ENCODE data around the gene SMIM41.
"Not testable (repeated sequence)": the region's sequence is repeated elsewhere in the genome, so short reads cannot be mapped to it uniquely, and the experiment has no call there.

SMIM41 gene

DNA sequence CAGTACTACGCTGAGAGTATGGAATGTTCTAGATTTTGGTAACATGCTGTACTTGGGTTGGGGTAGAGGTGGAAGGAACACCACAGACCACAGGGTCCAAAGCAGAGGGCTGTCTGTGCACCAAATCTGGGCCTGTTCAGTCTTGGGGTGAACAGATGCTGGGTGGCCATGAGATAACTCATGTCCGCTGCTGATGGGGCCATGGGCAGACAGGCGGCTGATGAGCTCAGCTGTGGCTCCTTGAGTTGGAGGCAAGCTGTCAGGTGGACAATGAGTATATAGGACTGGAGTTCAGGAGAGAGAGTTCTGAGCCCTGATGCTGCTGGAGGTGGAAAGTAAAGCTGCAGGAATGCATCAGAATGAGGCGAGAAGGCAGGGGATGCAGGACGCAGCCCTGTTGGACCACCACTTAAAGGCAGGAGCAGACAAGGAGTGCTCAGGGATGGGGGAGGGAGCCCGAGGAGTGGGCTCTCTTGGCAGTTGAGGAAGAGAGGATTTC is 6.2 kb downstream of the SMIM41 start:
- no peak for DNase-seq (ENCODE audit: low read depth, low spot score)

DNA sequence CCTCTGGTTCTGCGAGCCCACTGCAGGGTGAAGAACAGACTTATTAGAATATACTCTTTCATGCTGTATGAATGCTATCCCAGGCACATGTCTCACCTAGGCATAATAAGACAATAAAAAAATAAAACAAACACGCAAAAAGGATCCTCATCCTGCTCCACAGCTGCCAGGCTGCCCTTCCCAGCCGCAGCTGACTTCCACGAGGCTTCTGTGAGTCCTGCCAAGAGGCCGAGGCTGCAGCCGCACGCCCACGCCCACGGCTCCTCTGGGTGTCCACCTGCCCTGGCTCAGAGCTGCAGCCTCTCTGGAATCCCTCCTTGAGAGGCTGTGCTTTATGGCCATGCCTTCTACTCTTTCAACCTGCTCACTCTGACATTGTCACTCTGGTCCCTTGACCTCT is 6.9 kb downstream of the SMIM41 start:
- DNase-seq (ENCODE audit: low read depth, low spot score): no peak

DNA sequence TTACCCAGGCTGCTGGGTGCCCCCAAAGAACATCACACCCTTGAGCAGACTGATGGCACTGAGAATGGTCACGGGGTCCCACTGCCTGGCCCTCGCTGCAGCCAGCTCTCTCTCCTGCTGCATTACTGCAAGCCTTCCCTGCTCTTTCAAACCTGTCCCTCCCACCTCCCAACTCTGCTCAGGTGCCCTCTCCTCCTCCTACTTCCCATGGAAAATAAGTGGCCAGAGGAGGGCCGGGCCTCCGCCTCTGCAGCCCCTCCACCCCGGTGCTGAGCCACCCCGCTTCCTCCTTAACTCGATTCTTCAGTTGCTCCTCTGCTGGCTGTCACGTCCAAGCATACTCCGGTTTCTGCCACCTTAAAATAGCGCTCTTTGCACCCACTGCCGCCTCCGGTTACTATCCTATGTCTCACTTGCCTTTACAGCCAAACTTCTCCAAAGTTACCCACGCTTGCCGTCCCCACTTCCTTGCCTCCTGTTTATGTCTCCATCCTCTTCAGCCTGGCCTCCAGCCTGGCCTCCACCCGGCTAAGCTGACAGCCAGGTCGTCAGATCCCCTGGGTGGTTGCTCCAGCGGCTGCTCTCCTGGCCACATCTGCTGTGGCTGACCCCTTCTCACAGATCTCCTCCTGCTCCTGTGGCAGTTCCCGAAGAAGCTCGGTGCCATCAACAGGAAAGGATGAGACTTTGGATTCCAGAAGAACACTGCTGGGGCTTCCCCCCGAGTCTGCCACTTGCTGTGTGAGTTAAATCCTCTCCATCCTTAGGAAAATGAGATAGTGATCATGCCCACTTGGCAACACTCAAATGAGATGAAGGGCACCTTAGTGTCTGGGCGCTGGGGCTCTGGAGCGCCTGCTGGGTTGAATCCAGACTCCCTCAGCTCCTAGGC is 7.7 kb downstream of the SMIM41 start:
- DNase-seq (ENCODE audit: low read depth, low spot score): no peak

DNA sequence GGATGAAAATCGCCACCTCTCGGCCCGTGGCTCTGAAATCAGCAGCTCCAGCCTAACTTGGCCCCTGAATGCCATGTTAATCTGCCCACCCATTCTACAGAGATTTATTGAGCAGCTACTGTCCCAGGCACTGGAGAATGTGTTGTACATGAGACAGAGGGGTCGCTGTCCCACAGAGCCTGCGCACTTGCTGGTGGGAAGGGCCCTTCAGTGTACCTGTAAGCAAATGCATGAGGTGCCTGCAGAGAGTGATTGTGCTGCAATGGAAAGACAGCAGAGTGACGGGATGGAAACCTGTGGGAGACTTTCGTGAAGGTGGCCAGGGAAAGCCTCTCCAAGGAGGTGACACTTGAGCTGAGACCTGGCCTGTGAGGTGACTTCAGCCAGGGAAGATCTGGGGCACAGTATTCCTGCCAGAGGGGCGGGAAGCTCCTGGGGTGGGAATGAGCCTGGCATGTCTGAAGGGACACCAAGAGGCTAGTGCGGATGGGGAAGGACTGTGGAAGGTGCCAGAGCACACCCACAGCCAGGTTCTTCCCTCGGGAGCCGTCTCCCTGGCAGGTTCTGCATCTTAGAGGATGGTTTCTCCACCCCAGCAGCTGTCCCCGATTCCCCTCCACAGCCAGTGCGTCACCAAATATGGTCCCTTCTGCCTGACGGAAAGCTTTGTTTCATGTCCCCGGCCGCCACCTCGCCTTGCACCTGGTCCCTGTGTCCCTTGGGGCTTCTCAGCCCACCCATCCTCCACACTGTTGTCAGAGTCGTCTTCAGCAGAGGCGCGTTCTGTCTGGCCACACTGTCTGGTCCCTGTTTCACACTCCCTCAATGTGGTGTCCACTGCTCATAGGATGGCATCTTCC is 8.7 kb downstream of the SMIM41 start:
- DNase-seq (ENCODE audit: low read depth, low spot score): no peak

DNA sequence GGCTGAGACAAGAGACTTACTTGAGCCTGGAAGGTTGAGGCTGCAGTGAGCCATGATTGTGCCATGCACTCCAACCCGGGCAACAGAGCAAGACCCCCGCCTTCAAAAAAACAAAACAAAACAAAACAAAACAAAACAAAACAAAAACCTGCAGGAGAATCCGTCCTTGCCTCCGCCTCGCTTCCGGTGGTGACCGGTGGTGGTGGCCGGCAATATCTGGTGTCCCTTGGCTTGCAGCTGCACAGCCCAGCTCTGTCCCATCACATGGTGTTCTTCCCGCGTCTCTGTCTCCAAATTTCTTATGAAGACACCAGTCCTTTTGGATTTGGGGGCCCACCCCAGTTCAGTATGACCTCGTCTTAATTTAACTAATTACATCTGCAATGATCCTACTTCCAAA is 10.0 kb downstream of the SMIM41 start:
- no peak for DNase-seq (ENCODE audit: low read depth, low spot score)

DNA sequence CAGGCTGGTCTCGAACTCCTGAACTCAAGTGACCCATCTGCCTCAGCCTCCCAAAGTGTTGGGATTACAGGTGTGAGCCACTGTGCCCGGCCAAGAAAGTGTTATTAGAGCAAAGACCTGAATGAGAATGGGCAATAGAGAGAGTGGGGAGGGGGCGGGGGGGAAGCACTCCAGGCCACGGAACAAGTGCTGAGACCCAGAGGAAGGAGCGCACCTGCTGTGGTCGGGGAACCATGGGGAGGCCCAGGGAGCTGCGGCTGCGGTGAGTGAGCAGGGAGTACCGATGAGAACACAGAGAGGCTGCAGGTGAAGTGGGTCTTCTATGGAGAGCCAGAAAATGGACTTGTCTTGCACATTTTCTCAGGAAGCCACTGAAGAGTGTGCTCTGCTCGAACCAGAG is 10.8 kb downstream of the SMIM41 start:
- DNase-seq (ENCODE audit: low read depth, low spot score): no peak

DNA sequence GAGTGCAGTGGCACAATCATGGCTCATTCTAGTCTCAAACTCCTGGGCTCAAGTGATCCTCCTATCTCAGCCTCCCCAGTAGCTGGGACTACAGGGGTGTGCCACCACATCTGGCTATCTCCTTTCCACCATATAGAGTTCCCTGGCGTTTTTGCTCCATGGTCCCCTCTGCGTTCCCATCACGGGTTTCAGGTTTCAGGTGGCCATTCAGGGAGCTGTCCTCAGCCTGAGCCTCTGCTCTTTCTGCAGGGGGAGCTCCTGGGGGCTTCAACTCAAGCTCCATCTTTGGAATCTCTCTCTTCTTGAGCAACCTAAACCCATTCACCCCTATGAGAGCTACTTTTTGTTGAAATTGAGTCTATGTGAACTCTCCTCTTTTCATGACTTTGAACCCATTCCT is 11.6 kb downstream of the SMIM41 start:
- no peak for DNase-seq (ENCODE audit: low read depth, low spot score)

DNA sequence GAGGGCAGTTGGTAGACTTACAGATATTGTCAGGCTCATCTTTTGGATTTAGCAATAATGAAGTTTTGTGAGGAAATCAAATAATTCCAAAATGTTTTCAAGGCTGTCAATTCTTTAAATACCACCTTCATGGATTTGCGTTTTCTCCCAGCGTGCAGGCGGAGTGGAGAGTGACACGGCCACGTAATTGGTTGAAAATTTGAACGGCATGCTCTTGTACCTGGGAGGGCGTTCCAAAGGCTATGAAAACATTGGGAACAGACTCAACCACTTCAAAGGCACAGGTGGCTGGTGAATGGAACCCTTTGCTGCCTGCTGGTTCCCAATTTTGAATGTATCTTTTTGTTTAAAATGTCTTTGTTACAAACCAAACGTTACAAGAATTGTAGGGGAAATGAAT is 12.4 kb downstream of the SMIM41 start:
- no peak for DNase-seq (ENCODE audit: low read depth, low spot score)

DNA sequence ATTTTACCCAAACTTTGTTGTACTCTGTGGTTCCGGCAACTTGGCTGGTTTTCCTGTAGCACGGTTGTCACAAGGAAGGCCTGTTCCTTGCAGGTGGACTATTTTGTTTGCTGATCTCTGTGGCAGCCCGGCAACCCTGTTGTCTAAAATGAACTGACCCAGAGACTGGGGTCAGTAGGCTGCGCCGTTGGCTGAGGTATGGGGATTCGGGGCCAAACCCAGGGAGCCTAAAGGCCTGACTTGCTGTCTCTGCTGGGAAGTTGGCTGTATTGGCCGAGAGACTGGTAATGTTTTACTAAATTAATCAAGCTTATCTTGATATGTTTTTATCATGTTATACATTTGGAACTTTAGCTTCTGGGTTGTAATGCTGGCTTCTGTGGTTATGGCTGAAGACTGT is 13.8 kb downstream of the SMIM41 start:
- DNase-seq (ENCODE audit: low read depth, low spot score): no peak

DNA sequence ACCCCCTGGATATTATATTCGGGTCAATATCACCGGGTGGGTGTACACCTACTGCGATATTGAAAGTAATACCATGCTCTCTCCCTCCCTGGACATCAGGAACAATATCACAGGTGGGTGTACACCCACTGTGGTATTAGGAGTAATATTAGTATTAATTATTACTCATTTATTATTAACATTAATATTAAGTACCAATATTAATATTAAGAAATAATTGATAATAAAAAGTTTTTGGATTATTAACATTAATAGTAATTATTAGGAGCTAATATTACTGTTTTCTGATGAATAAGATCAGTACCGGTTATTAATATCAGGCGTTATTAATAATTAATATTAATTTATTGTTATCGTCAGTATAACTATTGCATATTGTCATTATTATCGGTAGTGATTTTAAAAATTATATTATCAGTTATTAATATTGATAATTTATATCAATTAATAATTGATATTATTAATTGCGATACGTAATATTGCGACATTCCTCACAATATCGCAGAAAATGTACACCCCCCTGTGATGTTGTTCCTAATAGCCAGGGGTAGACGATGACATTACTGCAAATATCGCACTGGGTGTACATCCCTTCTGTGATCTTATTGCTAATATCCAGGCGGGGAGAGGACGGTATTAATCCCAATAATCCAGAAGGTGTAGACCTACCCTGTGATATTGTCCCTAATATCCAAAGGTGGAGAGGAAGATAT is 17.0 kb downstream of the SMIM41 start:
- DNase-seq (ENCODE audit: low read depth, low spot score): no peak

DNA sequence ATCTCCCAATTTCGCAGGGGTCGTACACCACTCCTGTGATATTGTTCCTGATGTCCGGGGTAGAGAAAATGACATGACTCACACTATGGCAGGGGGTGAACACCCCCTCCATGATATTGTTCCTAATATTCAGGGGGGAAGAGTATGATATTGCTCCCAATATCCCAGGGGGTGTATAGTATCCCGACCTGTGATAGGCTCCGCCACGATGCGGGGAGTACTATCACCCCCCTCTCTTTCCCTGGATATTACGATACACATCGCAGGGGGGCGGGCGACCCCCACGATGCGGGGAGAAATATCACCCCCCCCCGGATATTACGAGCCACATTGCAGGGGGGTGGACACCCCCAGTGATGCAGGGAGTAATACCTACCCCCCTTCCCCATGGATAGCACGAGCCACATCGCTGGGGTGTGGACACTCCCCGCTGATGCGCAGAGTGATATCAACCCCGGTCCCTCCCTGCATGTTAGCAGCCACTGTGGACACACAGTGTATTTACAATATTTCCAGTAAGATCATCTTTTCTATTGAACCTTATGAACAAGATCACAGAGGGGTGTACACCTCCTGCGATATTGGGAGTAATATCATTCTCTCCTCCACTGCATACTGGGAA is 17.7 kb downstream of the SMIM41 start:
- DNase-seq (ENCODE audit: low read depth, low spot score): no peak

DNA sequence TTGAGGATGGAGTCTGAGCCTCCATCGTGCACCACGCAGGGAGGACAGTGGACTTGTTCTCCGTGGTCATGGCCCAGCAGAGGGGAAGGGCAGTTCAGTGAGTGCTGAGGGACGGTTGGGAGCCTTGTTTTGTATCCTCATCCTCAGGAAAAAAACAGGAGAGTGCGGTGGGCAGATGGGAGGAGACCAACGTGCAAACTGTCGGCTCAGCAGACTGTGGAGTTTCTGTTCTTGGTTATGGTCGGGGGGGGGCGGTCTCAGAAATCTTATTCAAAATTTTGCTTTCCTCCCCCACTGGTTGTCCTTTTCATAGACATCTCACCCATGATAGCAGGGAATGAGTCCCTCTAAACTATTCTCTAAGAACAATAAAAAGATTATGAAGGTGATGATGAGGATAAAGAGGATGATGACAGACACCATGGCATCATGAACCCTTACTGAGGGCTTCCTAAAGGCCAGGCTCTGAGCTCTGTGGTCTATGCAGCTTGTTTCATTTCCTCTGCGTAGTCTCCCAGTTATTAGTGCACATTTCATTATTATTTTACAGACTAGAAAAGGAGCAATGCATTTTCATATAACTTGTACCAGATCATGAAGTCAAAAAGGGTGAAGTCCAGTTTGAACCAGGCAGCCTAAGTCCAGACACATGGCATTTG is 25.1 kb downstream of the SMIM41 start:
- not testable (repeated sequence) for DNase-seq (ENCODE audit: low read depth, low spot score)

DNA sequence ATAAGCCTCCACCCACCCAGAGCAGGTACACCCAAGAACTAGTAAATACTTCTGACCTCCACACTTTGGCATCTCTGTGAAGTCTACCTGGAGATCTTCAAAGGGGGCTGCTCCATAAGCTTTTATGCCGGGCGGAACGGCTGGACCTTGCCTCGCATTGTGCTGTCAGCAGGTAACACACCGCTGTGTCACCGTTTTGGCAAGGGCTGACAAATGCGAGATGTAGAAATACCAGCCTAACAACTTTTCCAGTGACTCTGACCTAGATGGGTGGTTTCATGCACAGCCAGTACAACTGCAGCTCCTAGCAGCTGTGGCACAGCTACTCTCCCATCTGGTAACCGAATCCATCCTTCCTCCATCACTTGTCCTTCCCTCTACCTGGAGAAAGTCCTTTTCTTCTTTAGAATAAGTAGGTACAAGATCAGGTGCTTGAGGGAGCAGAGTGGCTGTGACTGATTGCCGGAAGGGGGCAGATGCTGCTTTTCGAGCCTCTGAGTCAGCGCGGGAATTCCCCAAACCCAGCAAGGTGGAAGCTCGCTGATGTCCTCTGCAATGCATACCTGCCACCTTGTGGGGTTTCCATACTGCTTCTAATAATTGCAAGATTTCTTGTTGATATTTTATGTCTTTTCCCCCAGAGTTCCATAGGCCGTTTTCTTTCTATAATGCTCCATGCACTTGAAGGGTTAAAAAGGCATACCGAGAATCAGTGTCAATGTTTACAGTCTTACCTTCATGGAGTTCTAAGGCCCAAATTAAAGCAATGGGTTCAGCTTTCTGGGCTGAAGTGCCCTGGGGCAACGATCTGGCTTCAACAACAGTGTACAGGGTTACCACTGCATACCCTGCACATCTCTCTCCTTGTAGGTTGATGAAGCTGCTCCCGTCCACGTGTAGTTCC is 37.0 kb downstream of the SMIM41 start:
- DNase-seq (ENCODE audit: low read depth, low spot score): not testable (repeated sequence)

DNA sequence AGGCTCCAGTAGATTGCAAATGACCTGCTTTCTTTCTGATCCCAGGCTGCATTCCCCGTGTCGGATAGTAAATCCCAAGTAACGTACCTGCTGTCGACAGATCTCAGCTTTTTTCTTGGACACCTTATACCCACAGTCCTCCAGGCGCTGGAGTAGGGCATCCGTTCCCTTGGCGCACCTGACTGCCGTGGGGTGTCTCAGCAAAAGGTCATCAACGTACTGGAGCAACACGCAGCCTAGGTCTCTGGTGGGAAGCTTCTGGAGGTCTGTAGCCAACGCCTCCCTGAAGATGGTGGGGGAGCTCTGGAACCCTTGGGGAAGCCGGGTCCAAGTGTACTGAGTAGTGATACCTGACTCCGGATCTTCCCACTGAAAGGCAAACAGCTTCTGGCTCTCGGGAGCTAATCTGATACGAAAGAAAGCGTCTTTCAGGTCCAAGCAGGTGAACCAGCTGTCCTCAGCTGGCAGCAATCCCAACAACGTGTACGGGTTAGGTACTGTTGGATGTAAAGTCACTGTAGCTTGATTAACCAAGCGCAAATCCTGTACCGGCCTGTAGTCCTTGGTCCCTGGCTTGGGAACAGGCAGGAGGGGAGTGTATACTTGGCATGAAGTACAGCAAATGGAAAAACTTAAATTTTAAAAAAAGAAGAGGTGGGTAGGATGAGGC is 38.4 kb downstream of the SMIM41 start:
- not testable (repeated sequence) for DNase-seq (ENCODE audit: low read depth, low spot score)

DNA sequence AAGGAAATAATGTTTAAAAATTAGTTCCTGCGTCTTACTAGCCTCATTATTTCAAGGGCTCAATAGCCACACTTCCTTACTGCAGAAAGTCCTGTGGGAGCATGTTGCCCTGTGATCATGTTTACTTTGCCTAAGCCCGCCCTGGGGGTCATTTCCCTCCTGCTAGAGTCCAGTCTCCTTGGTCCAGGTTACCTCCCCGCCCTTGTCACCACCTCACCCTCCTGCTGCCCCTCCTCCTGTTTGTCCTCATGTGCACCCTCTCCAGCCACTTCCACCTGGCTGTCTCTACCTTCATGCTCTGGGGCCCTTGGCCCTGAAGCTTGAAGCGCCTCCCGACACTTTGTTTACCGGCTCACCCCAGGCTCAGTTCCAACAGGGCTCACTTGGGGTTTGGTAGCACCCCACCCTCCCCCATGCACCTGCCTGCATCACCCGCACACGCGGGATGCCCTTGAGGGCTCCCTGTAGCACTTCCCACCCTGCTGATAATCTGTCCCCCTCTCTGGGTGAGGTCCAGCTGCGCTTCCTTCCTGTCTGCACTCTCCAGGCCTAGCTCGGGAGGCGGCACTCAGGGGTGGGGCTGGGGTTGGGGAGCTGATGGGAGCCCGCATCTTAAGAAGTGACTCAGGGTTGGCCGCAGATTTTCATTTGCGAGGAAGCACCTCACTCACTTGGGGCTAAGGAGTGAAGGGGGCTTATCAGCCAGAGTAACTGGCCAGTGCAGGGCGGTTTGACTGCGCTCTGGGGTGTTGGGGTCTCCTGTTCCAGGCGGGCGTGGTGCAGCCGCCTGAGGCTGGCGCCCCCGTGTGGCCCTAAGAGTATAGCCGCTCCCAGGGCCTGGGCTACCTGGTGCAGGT is 40.1 kb downstream of the SMIM41 start:
- DNase-seq (ENCODE audit: low read depth, low spot score): no peak

DNA sequence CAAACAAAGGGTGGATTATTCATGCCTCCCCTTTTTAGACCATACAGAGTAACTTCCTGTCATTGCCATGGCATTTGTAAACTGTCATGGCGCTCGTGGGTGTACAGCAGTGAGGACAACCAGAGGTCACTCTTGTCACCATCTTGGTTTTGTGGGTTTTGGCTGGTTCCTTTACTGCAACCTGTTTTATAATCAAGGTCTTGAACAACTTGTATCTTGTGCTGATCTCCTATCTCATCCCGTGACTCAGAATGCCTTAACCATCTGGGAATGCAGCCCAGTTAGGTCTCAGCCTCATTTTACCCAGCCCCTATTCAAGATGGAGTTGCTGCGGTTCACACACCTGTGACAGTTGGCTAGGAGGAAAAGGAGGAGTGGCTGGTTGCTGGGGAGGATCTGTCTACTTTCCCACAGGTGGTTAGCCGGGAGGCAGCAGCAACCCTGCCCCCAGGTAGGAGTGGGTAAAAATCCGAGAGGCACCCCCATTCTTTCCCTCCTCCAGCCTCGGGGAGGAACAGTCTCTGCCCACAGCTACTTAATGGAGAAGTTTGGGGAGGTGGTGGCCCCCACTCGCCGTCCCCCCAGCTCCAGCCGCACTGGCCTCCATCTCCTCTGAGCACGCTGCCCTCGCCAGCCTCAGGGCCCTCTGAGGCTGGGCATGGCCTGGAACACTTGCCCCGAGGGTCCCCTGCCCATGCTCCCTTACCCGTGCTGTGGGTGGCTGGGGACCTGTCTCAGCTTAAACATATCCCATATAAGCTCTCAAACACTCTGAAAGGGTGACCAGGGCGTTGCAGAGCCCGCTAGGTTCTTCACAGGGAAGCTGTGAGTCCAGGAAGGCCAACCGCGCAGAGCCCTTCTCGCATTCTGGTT is 41.7 kb downstream of the SMIM41 start:
- DNase-seq (ENCODE audit: low read depth, low spot score): no peak

DNA sequence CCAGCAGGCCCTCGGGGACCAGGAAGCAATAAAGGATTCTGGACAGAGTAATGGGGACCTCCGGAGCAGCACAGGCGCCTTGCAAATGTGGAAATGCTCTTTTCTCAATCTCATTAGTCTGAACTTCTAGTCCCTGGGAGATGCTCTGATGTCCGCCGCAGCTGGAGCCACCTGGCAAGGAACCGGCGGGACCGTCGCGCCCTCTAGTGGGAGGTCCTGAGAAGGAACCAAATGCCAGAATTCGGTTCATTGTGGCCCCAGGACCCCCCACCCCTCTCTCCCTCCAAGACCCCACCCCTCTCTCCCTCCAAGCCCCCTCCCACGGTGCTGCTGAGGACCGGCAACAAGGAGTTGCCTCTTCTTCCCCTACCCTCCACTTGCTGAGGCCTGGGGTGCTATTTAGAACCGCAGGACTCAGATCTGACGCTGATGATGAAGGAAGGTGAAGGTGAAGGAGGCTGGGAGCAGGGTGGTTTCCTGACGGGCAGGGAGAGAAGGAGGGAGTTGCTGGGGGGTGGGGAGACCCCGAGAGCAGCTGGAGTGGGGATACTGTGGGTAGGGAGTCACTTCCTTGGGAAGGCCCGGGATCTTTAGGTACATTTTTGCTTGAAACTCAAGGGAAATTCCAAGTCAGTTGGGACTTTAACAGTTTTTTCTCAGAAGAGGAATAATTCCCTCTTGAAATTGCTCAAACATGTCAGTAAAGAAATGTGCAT is 42.5 kb downstream of the SMIM41 start:
- DNase-seq (ENCODE audit: low read depth, low spot score): no peak
